ENCODE measurements around the gene NT5DC2. TPM values are rescaled to one million over a fixed set of nuclear protein-coding genes. Genes with fewer than 3 reads are reported as not detected.

NT5DC2 gene
- total RNA-seq, 2 experiments from 2014 or later: 118 to 144 TPM

GRCh38 chr3:52528586-52529375 lies 4.9 kb downstream of the NT5DC2 start:
- TF ChIP-seq EZH2phosphoT487 (IDR thresholded peaks at IDR 0.05; ENCODE audit: borderline replicate concordance, low read depth, low read length): no peak
- no peak for TF ChIP-seq CTCF (conservative IDR thresholded peaks at IDR 0.05; ENCODE audit: low read length)
- 0 out of 2 replicates have a peak, but pooled peaks cover 6% of the 10 kb centered on the region for H4K20me1 ChIP-seq (ENCODE audit: insufficient read depth, low read length)
- H3K27ac ChIP-seq (ENCODE audit: low read depth, low read length, poor library complexity, severe bottlenecking): no peak overlapping the region
- no peak overlapping the region for H2AFZ ChIP-seq (ENCODE audit: low read length)
- H3K4me2 ChIP-seq (ENCODE audit: low read length): no peak overlapping the region
- no peak overlapping the region for H3K4me3 ChIP-seq (ENCODE audit: low read depth, low read length, poor library complexity, severe bottlenecking)
- peaks cover 14% of the 10 kb centered on the region for H3K4me1 ChIP-seq (ENCODE audit: insufficient read depth, low read length, poor library complexity, severe bottlenecking)
- peaks cover 31% of the 10 kb centered on the region for H3K36me3 ChIP-seq (ENCODE audit: insufficient read depth, low read length)
- POLR2A ChIA-PET: interaction anchor here (0.6 kb wide), 1 partner anchor 24 kb away, joined by 4 read pairs; no protein-coding TSS in a partner anchor
- CTCF ChIA-PET (ENCODE audit: unreplicated experiment): no interaction called here
- BruUV-seq (replicated peaks): no TSS peak
- no peaks in the 10 kb centered on the region for H3K9me3 ChIP-seq (ENCODE audit: low read length)
- peaks cover 12% of the 10 kb centered on the region; the same call in 1 of the 2 replicates for H3K79me2 ChIP-seq (ENCODE audit: insufficient read depth, low read depth, low read length)
- no peaks in the 10 kb centered on the region for H3K9me2 ChIP-seq (ENCODE audit: insufficient read depth, low read length)
- no peak for DNase-seq (ENCODE audit: low spot score)
- intact Hi-C loops (cut with micrococcal nuclease; ENCODE audit: unreplicated experiment): no loop called here

DNA sequence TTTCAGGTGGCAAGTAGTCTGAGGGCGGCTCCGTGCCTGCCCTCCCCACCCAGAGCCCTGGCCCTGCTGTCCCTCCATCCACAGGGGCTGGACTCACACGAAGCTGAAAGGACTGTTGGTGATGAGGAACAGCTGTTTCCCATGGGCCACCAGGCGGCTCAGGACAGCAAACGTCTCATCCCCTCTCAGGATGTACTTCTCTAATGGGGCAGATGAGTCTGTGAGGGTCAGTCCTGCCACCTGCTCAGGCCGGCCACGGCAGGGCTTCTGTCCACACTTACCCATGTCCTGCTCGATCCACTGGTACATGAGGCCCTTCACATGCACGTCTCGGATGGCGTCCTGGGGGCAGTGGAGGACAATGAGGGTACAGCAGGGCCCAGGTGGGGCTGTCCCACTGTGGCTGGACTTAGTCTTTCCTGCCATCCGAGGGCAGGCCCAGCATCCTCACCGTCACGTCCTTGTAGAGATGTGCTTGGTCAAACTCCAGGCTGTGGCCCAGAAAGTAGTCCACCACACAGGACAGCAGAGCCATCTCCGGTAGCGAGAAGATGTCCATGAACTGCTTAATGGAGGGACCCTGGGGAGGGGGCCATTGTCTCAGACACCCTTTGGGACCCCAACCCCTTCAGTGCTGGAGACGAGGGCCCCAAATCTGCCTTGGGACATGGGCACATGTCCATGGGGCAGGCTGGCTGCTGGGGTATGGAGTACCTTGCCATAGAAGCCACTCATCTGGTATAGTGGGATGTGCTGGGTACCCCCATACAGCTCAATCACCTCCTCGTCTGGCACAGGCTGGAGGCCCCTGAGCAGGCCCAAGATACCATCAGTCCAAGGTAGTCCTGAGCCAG lies 5.7 kb downstream of the NT5DC2 start:
- ChIA-PET CTCF (ENCODE audit: unreplicated experiment) (no interaction called here), POLR2A (interaction anchor here (0.6 to 1.9 kb wide), 2 partner anchors 8 to 25 kb away, joined by 4 to 6 read pairs; partner anchors contain the start of gene UQCC5)
- 0 out of 2 replicates have a peak, but pooled peaks cover 6% of the 10 kb centered on the region for H4K20me1 ChIP-seq (ENCODE audit: insufficient read depth, low read length)

More for the DNA sequence above, 5.7 kb downstream of the NT5DC2 start:
- intact Hi-C loops (cut with micrococcal nuclease; ENCODE audit: unreplicated experiment): no loop called here
- Histone ChIP-seq H3K36me3 (ENCODE audit: insufficient read depth, low read length) (peaks cover 34% of the 10 kb centered on the region), H3K27ac (ENCODE audit: low read depth, low read length, poor library complexity, severe bottlenecking) (no peak overlapping the region), H3K4me3 (ENCODE audit: low read depth, low read length, poor library complexity, severe bottlenecking) (no peak overlapping the region), H3K9me3 (ENCODE audit: low read length) (no peaks in the 10 kb centered on the region), H3K79me2 (ENCODE audit: insufficient read depth, low read depth, low read length) (peaks cover 12% of the 10 kb centered on the region; the same call in 1 of the 2 replicates), H3K4me2 (ENCODE audit: low read length) (no peak overlapping the region), H3K4me1 (ENCODE audit: insufficient read depth, low read length, poor library complexity, severe bottlenecking) (peaks cover 14% of the 10 kb centered on the region), H3K9me2 (ENCODE audit: insufficient read depth, low read length) (no peaks in the 10 kb centered on the region), H2AFZ (ENCODE audit: low read length) (no peak overlapping the region)
- TF ChIP-seq CTCF (conservative IDR thresholded peaks at IDR 0.05; ENCODE audit: low read length): no peak
- no peak for TF ChIP-seq EZH2phosphoT487 (IDR thresholded peaks at IDR 0.05; ENCODE audit: borderline replicate concordance, low read depth, low read length)
- no peak for DNase-seq (ENCODE audit: low spot score)
- no TSS peak for BruUV-seq (replicated peaks)

Measured in OCI-LY7 (cell line).